T47D (cell line): ENCODE results near the gene UGT2B17.
"Not testable (repeated sequence)": the region's sequence is repeated elsewhere in the genome, so short reads cannot be mapped to it uniquely, and the experiment has no call there.

Source experiments
- DNase-seq, 2 experiments: peaks; one replicate each; pipeline versions ENCODE4 v3.0.0 to v3.0.0-alpha.2; 2011 to 2012; ENCODE audit warnings: low read depth in 1 of 2, low spot score in 1 of 2
- JUND ChIP-seq: IDR thresholded peaks from 2 replicates; pipeline ENCODE4 v1.6.1; 2012; ENCODE audit warnings: low read depth
- in situ Hi-C: cut with HindIII; loops from 2 replicates; pipeline ENCODE4 v1.10.0; 2016; ENCODE audit warnings: low sequenced_read_pairs, low pct_unique_long_range_greater_than_20kb

The UGT2B17 gene

DNA sequence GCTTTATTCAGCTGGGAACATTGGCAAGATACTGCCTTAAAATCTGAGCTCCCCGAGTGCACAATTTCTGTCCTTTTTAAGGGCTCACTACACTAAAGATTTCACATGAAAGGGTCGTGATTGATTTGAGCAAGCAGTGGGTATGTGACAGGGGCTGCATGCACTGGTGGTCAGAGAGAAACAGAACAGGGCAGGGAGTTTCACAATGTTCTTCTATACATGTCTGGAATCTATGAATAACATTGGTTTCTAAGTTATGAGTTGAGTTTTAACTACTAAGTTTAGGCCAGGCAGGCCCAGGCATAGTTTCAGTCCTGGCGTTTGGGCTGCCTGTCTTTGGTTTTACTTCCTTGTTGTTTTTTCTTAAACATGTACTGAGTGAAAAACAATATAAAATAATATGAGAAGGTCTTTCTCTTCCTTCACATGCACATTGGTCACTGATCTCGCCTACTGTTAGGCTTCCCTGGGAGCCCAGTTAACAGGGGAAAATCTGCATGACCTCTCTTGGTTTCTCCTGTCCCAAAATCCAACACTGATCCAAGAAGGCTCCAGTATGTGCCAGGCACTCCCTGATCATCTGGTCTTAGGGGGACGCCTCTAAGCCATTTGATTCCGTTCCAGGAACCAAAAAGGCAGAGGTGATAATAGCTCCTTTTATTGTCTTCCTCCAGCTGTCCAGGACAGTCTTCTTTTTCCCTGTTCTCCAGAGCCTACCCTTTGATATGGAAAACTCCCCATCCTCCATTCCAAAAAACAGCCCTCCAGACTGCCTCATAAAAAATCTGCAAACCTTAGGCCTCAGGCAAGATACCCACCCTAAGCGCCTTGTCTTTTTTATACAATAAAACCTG is at the start of gene UGT2B17:
UGT2B17 (minus strand) TSS at position 51 of the 854 bp plus-strand sequence. CDS start 7,838 bp downstream, outside the sequence.
- no peak for TF ChIP-seq JUND
- in situ Hi-C loops: no loop called here
- no peak for DNase-seq

- in situ Hi-C loops, DNase-seq: not testable (repeated sequence)
These were observed 46.6 kb upstream of the UGT2B17 start for GRCh38 chr4:68622731-68623130.

DNA sequence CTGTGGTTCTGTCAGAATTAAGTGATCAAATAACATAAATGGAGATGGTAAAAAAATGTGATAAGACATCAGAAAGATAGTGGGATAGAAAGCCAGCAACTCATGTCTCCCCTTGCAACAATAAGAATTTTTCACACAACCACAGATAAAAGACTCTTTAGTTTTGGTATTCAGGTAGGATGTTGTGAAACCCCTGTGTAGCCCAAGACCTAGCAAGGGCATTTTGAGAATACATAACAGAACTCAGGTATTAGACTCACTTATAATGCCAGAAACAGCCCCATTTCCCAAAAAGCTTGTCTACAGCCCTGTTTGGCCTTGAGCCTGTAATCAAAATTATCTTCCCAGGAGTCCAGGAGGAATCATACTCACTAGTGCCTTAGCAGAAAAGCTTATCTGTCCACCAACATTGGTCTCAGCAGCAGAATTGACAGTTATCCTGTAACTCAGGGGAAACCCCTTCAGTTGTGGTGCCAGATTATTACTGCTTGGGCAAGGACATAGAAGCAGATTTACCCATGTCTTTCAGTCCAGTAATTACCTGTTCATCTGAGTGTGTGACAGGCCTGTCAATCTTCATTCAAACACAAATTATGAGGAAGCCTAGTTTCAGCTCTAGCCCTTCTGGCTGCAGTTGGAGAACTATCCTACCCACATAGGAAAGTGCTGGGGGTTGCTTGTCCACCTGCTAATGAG is 41.0 kb upstream of the UGT2B17 start:
- no peak for TF ChIP-seq JUND
- no peak for DNase-seq
- in situ Hi-C loops: no loop called here

DNA sequence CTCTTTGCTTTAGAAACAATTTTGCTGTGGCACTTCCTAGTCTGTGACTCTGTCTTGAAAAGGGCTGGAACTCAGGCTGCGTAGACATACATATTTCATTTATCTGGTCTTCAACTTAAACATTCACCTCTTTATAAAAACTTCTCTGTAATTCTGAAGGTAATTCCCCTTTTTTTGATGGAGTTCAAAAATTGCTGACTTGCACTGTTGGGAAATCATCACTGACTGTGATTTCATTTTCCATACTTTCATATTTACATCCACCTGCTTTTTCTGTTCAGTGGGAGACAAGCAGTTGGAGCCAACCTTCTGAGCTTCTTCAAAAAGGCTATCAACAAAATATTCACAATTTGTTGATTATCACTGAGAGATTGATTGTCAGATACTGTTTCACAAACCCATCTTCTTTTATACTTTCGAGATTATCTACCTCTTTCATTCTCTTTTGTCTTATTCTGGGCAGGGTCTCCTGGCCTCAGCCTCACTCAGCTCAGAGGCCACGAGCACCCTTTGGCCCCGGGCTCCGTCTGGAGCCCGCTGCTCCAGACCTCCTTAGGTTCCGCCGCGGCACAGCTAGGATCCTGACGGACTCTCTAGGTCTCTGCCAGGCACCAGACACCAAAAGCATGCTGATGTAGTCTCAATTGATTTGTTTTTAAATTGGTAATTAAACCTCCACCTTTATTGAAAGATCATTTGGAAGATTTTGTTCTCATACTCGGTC is 39.7 kb upstream of the UGT2B17 start:
- in situ Hi-C loops: no loop called here
- TF ChIP-seq JUND: no peak

GRCh38 chr4:68613752-68614151 is 37.6 kb upstream of the UGT2B17 start:
- in situ Hi-C loops: no loop called here
- no peak for DNase-seq
- no peak for TF ChIP-seq JUND

More for the DNA sequence above, 39.7 kb upstream of the UGT2B17 start:
- DNase-seq: no peak

DNA sequence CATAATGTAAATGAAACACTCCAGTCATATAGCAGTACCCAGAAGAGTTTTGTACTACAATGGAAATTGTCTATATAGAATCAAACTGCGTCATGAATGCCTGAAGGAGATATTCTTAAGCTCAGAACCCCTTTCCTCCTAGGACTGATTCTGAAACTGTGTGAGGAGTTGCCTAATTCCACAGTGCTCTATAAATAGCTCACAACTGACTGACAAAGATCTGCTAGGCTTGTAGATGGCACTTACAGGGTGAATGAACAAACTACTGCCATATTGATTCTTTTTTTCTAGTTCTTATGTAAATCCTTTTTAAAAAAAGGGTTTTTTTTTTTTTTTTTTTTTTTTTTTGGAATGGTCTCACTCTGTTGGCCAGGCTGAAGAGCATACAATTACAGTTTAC is 30.1 kb upstream of the UGT2B17 start:
- in situ Hi-C loops: no loop called here
- DNase-seq: no peak

DNA sequence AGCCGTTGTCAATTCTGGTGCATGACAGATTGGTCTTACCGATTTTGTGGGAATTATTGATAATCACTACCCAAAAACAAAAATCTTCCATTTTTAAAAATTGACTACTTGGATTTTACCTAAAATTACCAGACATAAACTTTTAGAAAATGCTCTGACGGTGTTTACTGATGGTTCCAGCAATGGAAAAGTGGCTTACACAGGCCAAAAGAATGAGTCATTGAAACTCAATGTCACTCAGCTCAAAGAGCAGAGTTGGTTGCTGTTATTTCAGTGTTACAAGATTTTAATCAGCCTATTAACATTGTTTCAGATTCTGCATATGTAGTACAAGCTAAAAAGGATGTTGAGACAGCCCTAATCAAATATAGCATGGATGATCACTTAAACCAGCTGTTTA is 23.0 kb upstream of the UGT2B17 start:
- in situ Hi-C loops: no loop called here
- TF ChIP-seq JUND: no peak
- DNase-seq: no peak

More for the DNA sequence above, 30.1 kb upstream of the UGT2B17 start:
- no peak for TF ChIP-seq JUND

GRCh38 chr4:68597482-68597881 is 21.4 kb upstream of the UGT2B17 start:
- DNase-seq: no peak
- in situ Hi-C loops: no loop called here
- TF ChIP-seq JUND: no peak

DNA sequence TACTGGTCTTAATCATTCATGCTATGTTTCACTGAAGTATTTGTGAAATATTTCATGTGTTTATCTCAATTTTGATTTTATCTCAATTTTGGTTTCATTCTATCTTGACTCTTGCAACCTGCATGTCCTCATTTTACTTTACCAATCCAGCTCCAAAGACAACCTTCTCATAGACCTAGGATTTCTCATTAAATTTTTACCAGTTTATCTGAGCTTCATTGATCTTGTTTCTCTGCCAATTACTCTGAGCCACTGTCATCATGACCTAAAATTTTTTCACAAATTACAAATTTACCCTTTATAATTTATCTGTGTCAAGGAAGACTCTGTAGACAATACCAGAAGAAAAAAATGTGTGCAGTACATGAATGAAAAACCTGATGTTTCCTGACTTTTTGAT is 18.6 kb upstream of the UGT2B17 start:
- TF ChIP-seq JUND: no peak
- in situ Hi-C loops: no loop called here
- no peak for DNase-seq

DNA sequence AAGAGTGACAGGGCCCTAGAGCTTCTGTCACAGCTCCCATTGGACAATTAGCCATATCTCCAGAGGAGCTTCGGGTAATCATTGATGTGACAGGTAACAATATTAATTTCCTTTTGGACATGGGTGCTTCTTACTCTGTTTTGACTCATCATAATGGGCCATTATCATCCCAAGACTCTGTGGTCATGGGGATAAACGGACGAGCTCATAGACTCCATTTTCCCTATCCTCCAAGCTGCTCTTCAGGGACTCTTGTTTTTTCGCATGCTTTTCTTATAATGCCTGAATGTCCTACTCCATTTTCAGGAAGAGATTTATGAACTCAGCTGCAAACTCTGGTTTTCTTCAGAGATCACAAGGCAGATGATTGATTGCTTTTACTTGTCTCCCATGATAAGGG is 17.0 kb upstream of the UGT2B17 start:
- DNase-seq: no peak
- no peak for TF ChIP-seq JUND
- in situ Hi-C loops: no loop called here

GRCh38 chr4:68592673-68593072 is 16.6 kb upstream of the UGT2B17 start:
- no peak for DNase-seq
- no peak for TF ChIP-seq JUND

GRCh38 chr4:68591204-68591603 is 15.1 kb upstream of the UGT2B17 start:
- TF ChIP-seq JUND: no peak
- in situ Hi-C loops: no loop called here
- no peak for DNase-seq

More at GRCh38 chr4:68592673-68593072, 16.6 kb upstream of the UGT2B17 start:
- in situ Hi-C loops: no loop called here

GRCh38 chr4:68589790-68590189 is 13.7 kb upstream of the UGT2B17 start:
- TF ChIP-seq JUND: no peak
- no peak for DNase-seq
- in situ Hi-C loops: no loop called here
